NCI-H1048 (cell line): Measurements from ENCODE around the gene TMEM156.

Experiments used
- DNase-seq: peaks from one replicate; lab custom pipeline; 2025; lab: John Stamatoyannopoulos, UW

The TMEM156 gene

GRCh38 chr4:38923746-38924145 is 108.5 kb downstream of the TMEM156 start:
- DNase-seq = no peak

GRCh38 chr4:38921151-38921550 is 111.1 kb downstream of the TMEM156 start:
- no peak for DNase-seq

- no peak for DNase-seq
These were observed 111.5 kb downstream of the TMEM156 start for GRCh38 chr4:38920677-38921076.

- no peak for DNase-seq
These were observed 112.0 kb downstream of the TMEM156 start for GRCh38 chr4:38920186-38920585.

- DNase-seq = no peak
These were observed 112.7 kb downstream of the TMEM156 start for GRCh38 chr4:38919494-38919893.

GRCh38 chr4:38917481-38918025 is 114.7 kb downstream of the TMEM156 start:
- no peak for DNase-seq
